Astrocyte (in vitro differentiated cells and primary cell): ENCODE data around the gene GDF7. TPM values are rescaled to one million over a fixed set of nuclear protein-coding genes. Genes with fewer than 3 reads are reported as not detected.
"Not testable (repeated sequence)": the region's sequence is repeated elsewhere in the genome, so short reads cannot be mapped to it uniquely, and the experiment has no call there.

ENCODE experiments used
- DNase-seq: peaks from one replicate; pipeline ENCODE4 v3.0.0-alpha.2; 2010; ENCODE audit warnings: low read depth
- FAIRE-seq: peaks from 2 replicates; lab custom pipeline; 2011; peaks lifted over from hg19 to GRCh38; lab: Jason Lieb, UNC
- H2AFZ ChIP-seq: 2 replicates; pipeline ENCODE4 v1.6.0; 2012; ENCODE audit warnings: low read depth, low read length, inconsistent platforms
- H3K27ac ChIP-seq: 2 replicates; pipeline ENCODE4 v1.5.1; 2011; ENCODE audit warnings: low read depth, low read length, inconsistent platforms
- H3K27me3 ChIP-seq: 2 replicates; pipeline ENCODE4 v1.6.0; 2011; ENCODE audit warnings: low read length, inconsistent platforms; ENCODE audit not compliant: insufficient read depth
- H3K36me3 ChIP-seq: 2 replicates; pipeline ENCODE4 v1.5.1; 2011; ENCODE audit warnings: low read length, inconsistent platforms; ENCODE audit not compliant: insufficient read depth
- H3K4me1 ChIP-seq: 2 replicates; pipeline ENCODE4 v1.5.1; 2011; ENCODE audit warnings: low read length, inconsistent platforms; ENCODE audit not compliant: insufficient read depth
- H3K4me2 ChIP-seq: 2 replicates; pipeline ENCODE4 v1.6.0; 2012; ENCODE audit warnings: low read length, inconsistent platforms
- H3K4me3 ChIP-seq: 2 replicates; pipeline ENCODE4 v1.5.1; 2011; ENCODE audit warnings: low read depth, mild to moderate bottlenecking, low read length, inconsistent platforms; ENCODE audit not compliant: insufficient read depth
- H3K79me2 ChIP-seq: 2 replicates; pipeline ENCODE4 v1.6.0; 2012; ENCODE audit warnings: mild to moderate bottlenecking, low read length, inconsistent platforms; ENCODE audit not compliant: insufficient read depth
- H3K9ac ChIP-seq: 2 replicates; pipeline ENCODE4 v1.6.0; 2012; ENCODE audit warnings: mild to moderate bottlenecking, low read length, inconsistent platforms
- H3K9me3 ChIP-seq: 2 replicates; pipeline ENCODE4 v1.5.1; 2012; ENCODE audit warnings: low read depth, mild to moderate bottlenecking, low read length, inconsistent platforms; ENCODE audit not compliant: insufficient read depth
- H4K20me1 ChIP-seq: 2 replicates; pipeline ENCODE4 v1.6.0; 2012; ENCODE audit warnings: low read length, inconsistent platforms; ENCODE audit not compliant: insufficient read depth
- H3K27ac Mint-ChIP-seq: one replicate; pipeline ENCODE4 v1.8.0; 2021; ENCODE audit warnings: mild to moderate bottlenecking, mixed read lengths; ENCODE audit not compliant: unreplicated experiment
- H3K27me3 Mint-ChIP-seq: one replicate; pipeline ENCODE4 v1.8.0; 2021; ENCODE audit warnings: low read depth, mixed read lengths; ENCODE audit not compliant: unreplicated experiment
- H3K36me3 Mint-ChIP-seq: one replicate; pipeline ENCODE4 v1.8.0; 2021; ENCODE audit warnings: low read depth, mixed read lengths; ENCODE audit not compliant: unreplicated experiment
- H3K4me1 Mint-ChIP-seq: one replicate; pipeline ENCODE4 v1.8.0; 2021; ENCODE audit warnings: low read depth, mixed read lengths; ENCODE audit not compliant: unreplicated experiment
- H3K4me3 Mint-ChIP-seq: one replicate; pipeline ENCODE4 v1.8.0; 2021; ENCODE audit warnings: mild to moderate bottlenecking, moderate library complexity, mixed read lengths; ENCODE audit not compliant: unreplicated experiment
- H3K9me3 Mint-ChIP-seq: one replicate; pipeline ENCODE4 v1.8.0; 2021; ENCODE audit warnings: mild to moderate bottlenecking, mixed read lengths; ENCODE audit not compliant: unreplicated experiment
- CTCF ChIP-seq: IDR thresholded peaks from 2 replicates; pipeline ENCODE4 v1.5.1; 2011; ENCODE audit warnings: low read depth, mild to moderate bottlenecking, inconsistent platforms, low read length, moderate library complexity; ENCODE audit not compliant: insufficient read depth
- EZH2 ChIP-seq: IDR thresholded peaks from 2 replicates; pipeline ENCODE4 v1.6.1; 2012; ENCODE audit warnings: mild to moderate bottlenecking, low read length, inconsistent platforms; ENCODE audit not compliant: insufficient read depth
- total RNA-seq: library from RNA; stranded (reverse); gene quantifications from 2 replicates; pipeline ENCODE4 v1.2.1, GENCODE V29; 2021

The GDF7 gene
- total RNA-seq, 1 donor from 2014 or later = 1.9 TPM

- no peak for TF ChIP-seq EZH2
- TF ChIP-seq CTCF = no peak
Measured at GRCh38 chr2:20706786-20707185, 39.8 kb downstream of the GDF7 start.

GRCh38 chr2:20707601-20708000, 40.7 kb downstream of the GDF7 start:
- Histone ChIP-seq H3K4me3 (no peak overlapping the region), H2AFZ (no peak overlapping the region), H3K36me3 (no peaks in the 10 kb centered on the region), H4K20me1 (peaks cover 7% of the 10 kb centered on the region), H3K9ac (no peak overlapping the region), H3K27me3 (no peaks in the 10 kb centered on the region), H3K79me2 (no peaks in the 10 kb centered on the region), H3K27ac (no peak overlapping the region), H3K4me2 (no peak overlapping the region), H3K9me3 (no peaks in the 10 kb centered on the region), H3K4me1 (no peaks in the 10 kb centered on the region)
- Mint-ChIP-seq H3K27ac (no peak overlapping the region), H3K4me3 (no peak overlapping the region), H3K27me3 (no peaks in the 10 kb centered on the region), H3K36me3 (peaks cover 7% of the 10 kb centered on the region), H3K4me1 (peaks cover 2% of the 10 kb centered on the region), H3K9me3 (no peaks in the 10 kb centered on the region)
- TF ChIP-seq CTCF = no peak
- TF ChIP-seq EZH2 = no peak
- DNase-seq = no peak
- FAIRE-seq = no peak

More at GRCh38 chr2:20706786-20707185, 39.8 kb downstream of the GDF7 start:
- no peak overlapping the region for H3K27ac Mint-ChIP-seq
- no peaks in the 10 kb centered on the region for H3K9me3 Mint-ChIP-seq
- Histone ChIP-seq H3K27ac (no peak overlapping the region), H3K36me3 (no peaks in the 10 kb centered on the region), H3K9ac (no peak overlapping the region), H3K79me2 (no peaks in the 10 kb centered on the region), H2AFZ (no peak overlapping the region), H3K4me3 (no peak overlapping the region), H4K20me1 (peaks cover 7% of the 10 kb centered on the region), H3K4me1 (no peaks in the 10 kb centered on the region), H3K9me3 (no peaks in the 10 kb centered on the region), H3K4me2 (no peak overlapping the region), H3K27me3 (no peaks in the 10 kb centered on the region)
- peaks cover 7% of the 10 kb centered on the region for H3K4me1 Mint-ChIP-seq
- no peak for FAIRE-seq
- H3K27me3 Mint-ChIP-seq = no peaks in the 10 kb centered on the region
- no peak overlapping the region for H3K4me3 Mint-ChIP-seq
- no peak for DNase-seq
- peaks cover 7% of the 10 kb centered on the region for H3K36me3 Mint-ChIP-seq

- FAIRE-seq, H3K9ac ChIP-seq, H3K9me3 Mint-ChIP-seq, H3K4me2 ChIP-seq, H2AFZ ChIP-seq, H3K4me1 ChIP-seq, H3K27ac Mint-ChIP-seq, H3K27ac ChIP-seq, H3K4me1 Mint-ChIP-seq, H3K27me3 Mint-ChIP-seq, DNase-seq, H3K27me3 ChIP-seq, H3K36me3 Mint-ChIP-seq, H3K4me3 ChIP-seq, H3K79me2 ChIP-seq, H3K9me3 ChIP-seq, H3K36me3 ChIP-seq, H4K20me1 ChIP-seq, H3K4me3 Mint-ChIP-seq: not testable (repeated sequence)
Measured at GRCh38 chr2:20711641-20712040, 44.7 kb downstream of the GDF7 start.

GRCh38 chr2:20713585-20713984, 46.6 kb downstream of the GDF7 start:
- H3K9me3 Mint-ChIP-seq, H3K9ac ChIP-seq, H3K27ac ChIP-seq, DNase-seq, H3K27me3 ChIP-seq, FAIRE-seq, H3K36me3 ChIP-seq, H3K4me1 Mint-ChIP-seq, H4K20me1 ChIP-seq, H3K4me1 ChIP-seq, H3K9me3 ChIP-seq, H3K27ac Mint-ChIP-seq, H3K27me3 Mint-ChIP-seq, H3K4me2 ChIP-seq, H3K4me3 Mint-ChIP-seq, H2AFZ ChIP-seq, H3K36me3 Mint-ChIP-seq, H3K79me2 ChIP-seq, H3K4me3 ChIP-seq: not testable (repeated sequence)

GRCh38 chr2:20714412-20714811, 47.5 kb downstream of the GDF7 start:
- H2AFZ ChIP-seq, H3K36me3 Mint-ChIP-seq: not testable (repeated sequence)

More at GRCh38 chr2:20714412-20714811, 47.5 kb downstream of the GDF7 start:
- H3K27me3 Mint-ChIP-seq, H3K4me1 ChIP-seq, H3K4me2 ChIP-seq, H3K36me3 ChIP-seq, H3K27ac Mint-ChIP-seq, H3K79me2 ChIP-seq, DNase-seq, H3K4me1 Mint-ChIP-seq, H3K4me3 Mint-ChIP-seq, FAIRE-seq, H3K27me3 ChIP-seq, H3K9me3 Mint-ChIP-seq, H3K4me3 ChIP-seq, H3K9me3 ChIP-seq, H4K20me1 ChIP-seq, H3K9ac ChIP-seq, H3K27ac ChIP-seq: not testable (repeated sequence)
